HCT116 (cell line): Measurements from ENCODE around the gene TTC33. TPM values are rescaled to one million over a fixed set of nuclear protein-coding genes. Genes with fewer than 3 reads are reported as not detected.

Experiments
- ATAC-seq: fragments of 200-7000 bp; cut with Tn5 transposase; 2 replicates; pipeline ENCODE4 v1.9.1; 2020; ENCODE audit warnings: mild to moderate bottlenecking, moderate library complexity
- BruUV-seq: library from RNA; stranded (reverse); fragments of 400-500 nt; replicated peaks from 2 replicates; lab custom pipeline; 2021; lab: Mats Ljungman, UMichigan
- CTCF ChIA-PET: fragments of 300-600 bp; sonication (Branson Sonifier 250); formaldehyde crosslinking; loops from one replicate; lab custom pipeline; 2021; ENCODE audit warnings: antibody characterized with exemption; lab: Charles Lee
- POLR2A ChIA-PET: fragments of 300-600, 350-600 bp; sonication (Branson Sonifier 250); formaldehyde crosslinking; loops from one replicate; lab custom pipeline; 2021; ENCODE audit warnings: antibody characterized with exemption; lab: Charles Lee
- RAD21 ChIA-PET, 2 experiments: fragments of 300-600 bp; sonication (Branson Sonifier 250); formaldehyde crosslinking; loops; one replicate each; lab custom pipeline; 2023; ENCODE audit warnings: low total read pairs in 2 of 2; ENCODE audit not compliant: uncharacterized antibody in 2 of 2, unreplicated experiment in 2 of 2, low non-redundant PET in 1 of 2; lab: Charles Lee
- DNase-seq: peaks from one replicate; pipeline ENCODE4 v3.0.0-alpha.2; 2010; ENCODE audit warnings: low read depth, low spot score
- H2AFZ ChIP-seq: fragments of 200-600 bp; shearing (Covaris generic), sonication (generic); 2 replicates; pipeline ENCODE4 v1.6.1; 2017; ENCODE audit warnings: low read depth, mixed run types, mixed read lengths, antibody characterized with exemption, low read length; ENCODE audit not compliant: poor library complexity, severe bottlenecking
- H3K27ac ChIP-seq: 2 replicates; pipeline ENCODE4 v1.5.1; 2012; ENCODE audit warnings: low read depth, low read length
- H3K27me3 ChIP-seq: fragments of 200-600 bp; sonication (generic); 2 replicates; pipeline ENCODE4 v1.6.1; 2016; ENCODE audit warnings: mixed run types, low read length, mixed read lengths; ENCODE audit not compliant: insufficient read depth
- H3K36me3 ChIP-seq, 2 experiments: fragments of 200-500 bp in 1 of 2; fragments of 200-600 bp in 1 of 2; sonication (Bioruptor generic) in 1 of 2; sonication (generic) in 1 of 2; 2 replicates each; pipeline versions ENCODE4 v1.5.1 to v1.6.1; 2014 to 2016; ENCODE audit warnings: low read length in 2 of 2, inconsistent platforms in 1 of 2, mixed read lengths in 1 of 2, mixed run types in 1 of 2; ENCODE audit not compliant: insufficient read depth in 2 of 2, control insufficient read depth in 1 of 2
- H3K4me1 ChIP-seq, 2 experiments: fragments of 200-600 bp in 1 of 2; sonication (generic) in 1 of 2; 2 replicates each; pipeline versions ENCODE4 v1.5.1 to v1.6.1; 2012 to 2017; ENCODE audit warnings: low read length in 2 of 2, inconsistent platforms in 1 of 2, mild to moderate bottlenecking in 1 of 2, mixed read lengths in 1 of 2, mixed run types in 1 of 2, moderate library complexity in 1 of 2; ENCODE audit not compliant: insufficient read depth in 2 of 2, control insufficient read depth in 1 of 2
- H3K4me2 ChIP-seq: fragments of 200-600 bp; sonication (generic); 2 replicates; pipeline ENCODE4 v1.6.1; 2017; ENCODE audit warnings: mixed run types, low read length, mixed read lengths
- H3K4me3 ChIP-seq, 2 experiments: fragments of 200-600 bp in 1 of 2; sonication (generic) in 1 of 2; replicated peaks in 1 of 2; 2 replicates each; pipeline ENCODE4 v1.5.1; 2011 to 2016; ENCODE audit warnings: low read length in 2 of 2, control low read depth in 1 of 2, low read depth in 1 of 2, mild to moderate bottlenecking in 1 of 2, mixed read lengths in 1 of 2, mixed run types in 1 of 2
- H3K79me2 ChIP-seq: fragments of 200-600 bp; sonication (generic); 2 replicates; pipeline ENCODE4 v1.6.1; 2017; ENCODE audit warnings: mild to moderate bottlenecking, mixed run types, low read length, moderate library complexity, mixed read lengths; ENCODE audit not compliant: insufficient read depth
- H3K9ac ChIP-seq: fragments of 200-600 bp; sonication (generic); 2 replicates; pipeline ENCODE4 v1.6.1; 2016; ENCODE audit warnings: low read length, mixed read lengths
- H3K9me2 ChIP-seq: fragments of 200-600 bp; sonication (generic), shearing (Covaris generic); 2 replicates; pipeline ENCODE4 v1.6.1; 2017; ENCODE audit warnings: mixed run types, mild to moderate bottlenecking, moderate library complexity; ENCODE audit not compliant: insufficient read depth
- H3K9me3 ChIP-seq, 2 experiments: fragments of 200-500 bp in 1 of 2; fragments of 200-600 bp in 1 of 2; sonication (Bioruptor generic) in 1 of 2; sonication (generic) in 1 of 2; 2 replicates each; pipeline ENCODE4 v1.6.1; 2014 to 2017; ENCODE audit warnings: low read length in 2 of 2, mixed read lengths in 2 of 2, inconsistent platforms in 1 of 2, low read depth in 1 of 2, mild to moderate bottlenecking in 1 of 2, mixed run types in 1 of 2, moderate library complexity in 1 of 2; ENCODE audit not compliant: control insufficient read depth in 1 of 2, insufficient read depth in 1 of 2
- H4K20me1 ChIP-seq: fragments of 200-600 bp; sonication (generic), shearing (Covaris generic); 2 replicates; pipeline ENCODE4 v1.6.1; 2017; ENCODE audit warnings: mixed run types, mild to moderate bottlenecking, moderate library complexity; ENCODE audit not compliant: insufficient read depth
- ATF3 ChIP-seq: IDR thresholded peaks from 2 replicates; pipeline ENCODE4 v1.6.1; 2012
- CTCF ChIP-seq, 3 experiments: fragments of 200-600 bp in 1 of 3; sonication (generic) in 1 of 3; IDR thresholded peaks in 2 of 3; conservative IDR thresholded peaks in 1 of 3; 2 replicates each; pipeline ENCODE4 v1.5.1; 2012 to 2017; ENCODE audit warnings: low read depth in 2 of 3, low read length in 2 of 3, antibody characterized with exemption in 1 of 3, borderline replicate concordance in 1 of 3, control low read depth in 1 of 3, mild to moderate bottlenecking in 1 of 3, mixed read lengths in 1 of 3, mixed run types in 1 of 3, moderate library complexity in 1 of 3; ENCODE audit not compliant: insufficient read depth in 1 of 3
- ELF1 ChIP-seq: IDR thresholded peaks from 2 replicates; pipeline ENCODE4 v1.6.1; 2012; ENCODE audit warnings: low read depth, borderline replicate concordance
- EZH2phosphoT487 ChIP-seq: fragments of 200-600 bp; IDR thresholded peaks from 2 replicates; pipeline ENCODE4 v1.6.1; 2018; ENCODE audit warnings: antibody characterized with exemption, borderline replicate concordance
- FOSL1 ChIP-seq: IDR thresholded peaks from 2 replicates; pipeline ENCODE4 v1.6.1; 2012; ENCODE audit warnings: low read depth
- JUND ChIP-seq: IDR thresholded peaks from 2 replicates; pipeline ENCODE4 v1.6.1; 2012
- MAX ChIP-seq: IDR thresholded peaks from 2 replicates; pipeline ENCODE4 v1.6.1; 2012
- POLR2A ChIP-seq: IDR thresholded peaks from 2 replicates; pipeline ENCODE4 v1.7.0; 2011; ENCODE audit warnings: borderline replicate concordance; ENCODE audit not compliant: insufficient read depth, insufficient read length; ENCODE audit errors: extremely low read depth
- POLR2AphosphoS5 ChIP-seq: IDR thresholded peaks from 2 replicates; pipeline ENCODE4 v1.6.1; 2011; ENCODE audit warnings: mild to moderate bottlenecking, low read depth, low read length, moderate library complexity
- RAD21 ChIP-seq: IDR thresholded peaks from 2 replicates; pipeline ENCODE4 v1.6.1; 2012; ENCODE audit warnings: low read depth, mild to moderate bottlenecking
- REST ChIP-seq: IDR thresholded peaks from 2 replicates; pipeline ENCODE4 v1.6.1; 2012; ENCODE audit warnings: low read depth
- SIN3A ChIP-seq: IDR thresholded peaks from 2 replicates; pipeline ENCODE4 v1.6.1; 2012; ENCODE audit warnings: low read depth
- SP1 ChIP-seq: IDR thresholded peaks from 2 replicates; pipeline ENCODE4 v1.6.1; 2012; ENCODE audit warnings: low read depth
- SRF ChIP-seq: IDR thresholded peaks from 2 replicates; pipeline ENCODE4 v1.6.1; 2012; ENCODE audit warnings: low read depth
- TCF7L2 ChIP-seq: IDR thresholded peaks from 2 replicates; pipeline ENCODE4 v1.7.0; 2011; ENCODE audit warnings: borderline replicate concordance, inconsistent platforms; ENCODE audit not compliant: insufficient read depth, insufficient read length; ENCODE audit errors: extremely low read depth
- YY1 ChIP-seq: IDR thresholded peaks from 2 replicates; pipeline ENCODE4 v1.6.1; 2011; ENCODE audit warnings: low read length, low read depth, moderate library complexity, mild to moderate bottlenecking; ENCODE audit not compliant: insufficient replicate concordance; ENCODE audit errors: extremely low read depth
- intact Hi-C: fragments of 100-400 bp; cut with micrococcal nuclease; formaldehyde crosslinking; loops from 2 replicates; pipeline ENCODE4 v1.10.0; 2022
- total RNA-seq: library from RNA; stranded (reverse); gene quantifications from one replicate; pipeline ENCODE4 v1.2.1, GENCODE V29; 2021; ENCODE audit not compliant: unreplicated experiment

Gene TTC33
- total RNA-seq, 1 experiment from 2014 or later: 14.5 TPM

GRCh38 chr5:40572937-40573336, 182.8 kb downstream of the TTC33 start:
- Histone ChIP-seq H2AFZ (no peak overlapping the region), H3K9me2 (no peaks in the 10 kb centered on the region; the same call in 1 of the 2 replicates), H3K4me1 (no peaks in the 10 kb centered on the region), H3K27ac (no peak overlapping the region), H3K9ac (no peak overlapping the region), H3K4me2 (no peak overlapping the region), H3K27me3 (no peaks in the 10 kb centered on the region), H3K9me3 (no peaks in the 10 kb centered on the region), H4K20me1 (no peaks in the 10 kb centered on the region), H3K36me3 (no peaks in the 10 kb centered on the region), H3K79me2 (no peaks in the 10 kb centered on the region), H3K4me3 (no peak overlapping the region)
- POLR2A ChIA-PET: no interaction called here
- TF ChIP-seq ATF3 (no peak), YY1 (no peak), RAD21 (no peak), ELF1 (no peak), POLR2A (no peak)
- no TSS peak for BruUV-seq
- RAD21 ChIA-PET: no interaction called here
- ATAC-seq (no peak), DNase-seq (no peak)
- CTCF ChIA-PET: no interaction called here
- intact Hi-C loops: no loop called here

GRCh38 chr5:40572391-40572790, 183.4 kb downstream of the TTC33 start:
- Histone ChIP-seq H3K27me3 (no peaks in the 10 kb centered on the region), H3K4me1 (no peaks in the 10 kb centered on the region), H4K20me1 (no peaks in the 10 kb centered on the region), H3K79me2 (no peaks in the 10 kb centered on the region), H3K4me2 (no peak overlapping the region), H2AFZ (no peak overlapping the region), H3K9me3 (no peaks in the 10 kb centered on the region), H3K9ac (no peak overlapping the region), H3K9me2 (no peaks in the 10 kb centered on the region; the same call in 1 of the 2 replicates), H3K4me3 (no peak overlapping the region), H3K27ac (no peak overlapping the region), H3K36me3 (no peaks in the 10 kb centered on the region)
- no TSS peak for BruUV-seq
- no peak for ATAC-seq
- RAD21 ChIA-PET: no interaction called here
- DNase-seq: no peak
- intact Hi-C loops: no loop called here
- CTCF ChIA-PET: no interaction called here
- POLR2A ChIA-PET: no interaction called here
- no peak for TF ChIP-seq POLR2AphosphoS5
- no peak for TF ChIP-seq JUND
- TF ChIP-seq MAX: no peak
- no peak for TF ChIP-seq EZH2phosphoT487
- no peak for TF ChIP-seq SRF
- TF ChIP-seq CTCF (IDR thresholded peaks at IDR 0.05 in 2 of 3, conservative IDR thresholded peaks at IDR 0.05 in 1 of 3; ENCODE audit: borderline replicate concordance in 1 of 3, insufficient read depth in 1 of 3, low read depth in 2 of 3, low read length in 2 of 3): no peak
- TF ChIP-seq RAD21: no peak
- TF ChIP-seq FOSL1: no peak
- TF ChIP-seq TCF7L2: no peak
- no peak for TF ChIP-seq POLR2A
- no peak for TF ChIP-seq SP1
- TF ChIP-seq SIN3A: no peak
- TF ChIP-seq REST: no peak
- TF ChIP-seq ELF1: no peak
